Right lobe of liver (tissue), 4 donors: ENCODE measurements around the gene TIGD1.

Experiments used
- POLR2A ChIP-seq: fragments of 450-650 bp; IDR thresholded peaks from one replicate; pipeline ENCODE4 v1.6.1; 2017; ENCODE audit warnings: antibody characterized with exemption, mild to moderate bottlenecking
- TF ChIP-seq, protein P1 (sequence below), 4 donors: fragments of 200-600 bp in 3 of 4; fragments of 450-650 bp in 1 of 4; IDR thresholded peaks; one replicate each; pipeline versions ENCODE4 v1.5.1 to v1.8.0; 2016 to 2022; ENCODE audit warnings: antibody characterized with exemption in 4 of 4, mild to moderate bottlenecking in 2 of 4
- donor health status: DM: no; HTN: no; CAD: no.
- donor health status: DM: no; HTN: no; CAD: no.
- donor health status: DM: no; HTN: yes; CAD: no.

DNA sequence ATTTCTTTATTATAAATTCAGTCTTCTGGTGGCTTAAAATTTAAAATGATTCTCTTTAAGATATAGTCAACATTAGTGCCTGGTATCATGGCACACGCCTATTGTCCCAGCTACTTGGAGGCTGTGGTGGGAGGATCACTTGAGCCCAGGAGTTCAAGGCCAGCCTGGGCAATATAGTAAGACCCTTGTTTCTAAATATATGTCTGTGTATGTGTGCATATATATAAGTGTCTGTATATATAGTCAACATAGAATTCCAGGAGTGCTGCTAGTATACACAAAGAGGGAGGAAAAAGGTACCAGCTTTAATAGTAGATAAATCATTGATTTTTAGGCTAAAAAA, 25.0 kb upstream of the TIGD1 start:
- TF ChIP-seq, protein P1, sequence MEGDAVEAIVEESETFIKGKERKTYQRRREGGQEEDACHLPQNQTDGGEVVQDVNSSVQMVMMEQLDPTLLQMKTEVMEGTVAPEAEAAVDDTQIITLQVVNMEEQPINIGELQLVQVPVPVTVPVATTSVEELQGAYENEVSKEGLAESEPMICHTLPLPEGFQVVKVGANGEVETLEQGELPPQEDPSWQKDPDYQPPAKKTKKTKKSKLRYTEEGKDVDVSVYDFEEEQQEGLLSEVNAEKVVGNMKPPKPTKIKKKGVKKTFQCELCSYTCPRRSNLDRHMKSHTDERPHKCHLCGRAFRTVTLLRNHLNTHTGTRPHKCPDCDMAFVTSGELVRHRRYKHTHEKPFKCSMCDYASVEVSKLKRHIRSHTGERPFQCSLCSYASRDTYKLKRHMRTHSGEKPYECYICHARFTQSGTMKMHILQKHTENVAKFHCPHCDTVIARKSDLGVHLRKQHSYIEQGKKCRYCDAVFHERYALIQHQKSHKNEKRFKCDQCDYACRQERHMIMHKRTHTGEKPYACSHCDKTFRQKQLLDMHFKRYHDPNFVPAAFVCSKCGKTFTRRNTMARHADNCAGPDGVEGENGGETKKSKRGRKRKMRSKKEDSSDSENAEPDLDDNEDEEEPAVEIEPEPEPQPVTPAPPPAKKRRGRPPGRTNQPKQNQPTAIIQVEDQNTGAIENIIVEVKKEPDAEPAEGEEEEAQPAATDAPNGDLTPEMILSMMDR (IDR thresholded peaks at IDR 0.05): no peak
- TF ChIP-seq POLR2A: no peak
